ENCODE results near the gene ABHD14A.

- TF ChIP-seq EZH2phosphoT487 (IDR thresholded peaks at IDR 0.05; ENCODE audit: low read depth): no peak
- no peak for TF ChIP-seq CTCF (IDR thresholded peaks at IDR 0.05; ENCODE audit: low read depth, low read length)
Observed at GRCh38 chr3:51997935-51998596, 23.2 kb downstream of the ABHD14A start.

Data from OCI-LY3 (cell line).